Hematopoietic multipotent progenitor cell treated with erythropoietin and hydrocortisone succinate and interleukin-3 and kit ligand, for 8 days (in vitro differentiated cells): ENCODE measurements around the gene ABCB11.
A peak's percentile ranks its signal among the peaks of the same experiment; 100 is the strongest.

Source experiments
- DNase-seq: peaks from one replicate; pipeline ENCODE4 v3.0.0-alpha.2; 2015

ABCB11 gene

DNA sequence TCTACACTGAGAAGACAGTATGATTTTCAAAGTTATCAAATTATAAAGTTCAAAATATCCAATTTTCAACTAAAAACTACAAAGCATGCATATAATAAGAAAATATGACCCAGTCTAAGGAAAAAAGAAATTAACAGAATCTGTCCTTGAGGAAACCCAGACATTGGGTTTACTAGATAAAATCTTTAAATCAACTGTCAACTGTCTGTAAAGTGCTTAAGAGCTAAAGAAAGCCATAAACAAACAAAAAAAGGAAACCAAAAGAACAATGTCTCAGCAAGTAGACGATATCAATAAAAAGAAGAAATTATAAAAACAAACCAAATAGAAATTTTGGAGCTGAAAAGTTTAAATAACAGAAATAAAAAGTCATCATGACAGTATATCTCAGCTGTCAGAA, 10.5 kb upstream of the ABCB11 start:
- DNase-seq, result no peak

DNA sequence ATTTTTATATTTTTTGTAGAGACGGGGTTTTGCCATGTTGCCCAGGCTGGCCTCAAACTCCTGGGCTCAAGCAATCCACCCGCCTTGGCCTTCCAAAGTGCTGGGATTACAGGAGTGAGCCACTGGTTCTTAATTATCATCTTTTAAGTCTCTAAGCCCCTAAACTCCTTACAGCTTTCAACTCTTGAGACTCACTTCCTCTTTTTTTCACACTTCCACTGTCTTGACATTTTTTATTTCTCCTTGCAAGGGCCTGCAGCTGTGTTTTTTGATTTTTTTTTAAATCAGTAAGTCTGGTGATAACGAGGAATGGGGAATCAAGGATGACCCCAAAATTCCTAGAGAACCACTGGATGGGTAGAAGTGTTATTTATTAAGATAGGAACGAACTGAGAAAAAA, 8.6 kb upstream of the ABCB11 start:
- no peak for DNase-seq

DNA sequence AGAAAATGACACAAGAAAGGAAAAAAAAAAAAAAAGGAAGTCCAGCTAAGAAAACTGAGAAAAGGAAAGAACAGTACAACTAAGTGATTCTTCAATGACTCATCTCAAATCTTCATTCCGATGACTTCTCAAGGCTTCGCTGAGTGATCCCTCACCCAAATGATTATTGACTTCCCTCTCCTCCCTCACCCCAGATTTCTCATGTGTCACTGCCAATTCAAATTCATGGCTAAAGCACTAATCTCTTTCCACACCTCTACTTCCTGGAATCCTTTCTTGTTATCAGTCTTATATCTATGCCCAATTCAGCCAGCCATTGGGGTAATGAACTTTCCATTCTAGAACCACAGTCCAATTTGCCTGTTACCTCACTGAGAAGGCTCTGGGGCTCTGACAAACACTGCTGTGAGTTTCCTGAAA, 7.2 kb upstream of the ABCB11 start:
- peak; percentile 30 for DNase-seq

GRCh38 chr2:169036736-169037440, 5.8 kb upstream of the ABCB11 start:
- DNase-seq, result no peak

GRCh38 chr2:169035887-169036286, 4.8 kb upstream of the ABCB11 start:
- no peak for DNase-seq

- DNase-seq, result no peak
Observed at GRCh38 chr2:169034984-169035544, 3.9 kb upstream of the ABCB11 start.

DNA sequence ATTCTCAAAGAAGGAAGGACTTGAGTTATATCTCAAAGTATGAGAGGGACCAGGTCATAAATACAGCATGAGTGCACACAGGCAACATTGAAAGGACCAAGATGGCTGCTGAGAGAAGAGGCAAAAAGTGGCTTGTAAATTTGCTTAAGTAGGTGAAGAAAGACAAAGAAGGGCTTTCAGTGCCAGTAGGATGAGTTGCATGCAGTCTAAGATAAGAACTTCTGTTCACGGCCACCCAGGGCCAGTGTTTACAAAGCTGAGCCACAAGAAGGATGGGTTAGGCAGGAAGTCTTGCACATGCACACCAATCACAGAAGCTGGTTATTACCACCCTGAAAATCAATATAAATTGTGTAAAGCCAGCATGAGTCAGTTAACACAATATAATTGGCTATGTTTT, 3.1 kb upstream of the ABCB11 start:
- peak; percentile 75 for DNase-seq

- DNase-seq, result no peak
Observed at GRCh38 chr2:169029341-169029740, 1.8 kb downstream of the ABCB11 start.

DNA sequence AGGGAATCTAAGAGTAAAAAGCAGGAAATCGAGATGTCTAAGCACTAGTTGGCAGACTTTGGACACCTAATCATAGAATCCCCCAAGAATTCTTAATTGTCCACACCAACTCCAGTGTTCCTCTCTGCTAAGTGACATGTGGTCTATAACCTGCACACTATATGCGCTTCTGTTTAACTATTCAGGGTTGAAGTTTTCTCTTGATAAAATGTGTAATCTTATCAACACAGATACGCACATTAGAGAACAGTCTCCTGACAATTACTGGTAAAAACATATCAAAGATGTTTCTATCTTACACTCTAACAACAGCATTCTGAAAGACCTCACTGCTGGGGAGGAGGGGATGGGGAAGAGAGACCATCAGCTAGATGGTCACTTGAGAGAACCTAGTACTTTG, 3.9 kb downstream of the ABCB11 start:
- peak; percentile 77 for DNase-seq

DNA sequence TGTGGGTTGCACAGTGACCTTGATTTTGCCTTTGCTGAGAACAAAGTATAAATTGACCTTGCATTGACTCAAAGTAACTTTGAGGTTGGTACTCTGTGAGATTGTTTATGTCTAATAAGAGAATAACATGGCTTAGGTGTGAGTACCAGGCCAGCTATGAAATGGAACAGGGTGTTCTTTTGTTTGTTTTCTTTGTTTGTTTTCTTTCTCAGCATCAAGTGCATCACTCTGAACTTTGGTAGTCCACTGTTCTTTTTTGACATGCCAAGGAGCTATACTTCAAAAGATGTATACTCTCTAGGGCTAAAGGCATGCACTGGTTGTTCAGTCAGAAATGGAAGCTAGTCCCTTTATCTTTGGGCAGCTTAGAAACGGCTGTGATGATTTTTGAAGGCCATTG, 5.1 kb downstream of the ABCB11 start:
- no peak for DNase-seq

GRCh38 chr2:169023161-169023560, 8.0 kb downstream of the ABCB11 start:
- no peak for DNase-seq

DNA sequence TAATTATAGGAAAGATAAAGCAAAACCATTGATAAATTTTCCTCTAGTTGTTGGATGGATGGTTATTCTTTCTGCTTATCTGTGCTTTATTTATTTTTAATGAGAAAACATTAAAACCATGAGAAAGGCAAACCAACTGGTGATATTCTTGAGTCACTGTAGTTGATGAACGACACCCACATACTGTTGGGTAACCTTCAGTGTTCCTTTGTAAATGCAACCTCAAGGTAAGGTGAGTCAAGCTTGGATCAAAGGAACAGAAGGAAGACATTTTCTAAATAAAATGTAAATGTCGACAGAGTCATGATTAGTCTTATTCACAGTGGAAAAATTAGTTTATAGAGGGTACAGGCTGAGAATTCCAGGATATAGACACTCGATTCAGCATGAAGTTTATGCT, 12.7 kb downstream of the ABCB11 start:
- DNase-seq, result no peak

GRCh38 chr2:169015943-169016342, 15.2 kb downstream of the ABCB11 start:
- no peak for DNase-seq

DNA sequence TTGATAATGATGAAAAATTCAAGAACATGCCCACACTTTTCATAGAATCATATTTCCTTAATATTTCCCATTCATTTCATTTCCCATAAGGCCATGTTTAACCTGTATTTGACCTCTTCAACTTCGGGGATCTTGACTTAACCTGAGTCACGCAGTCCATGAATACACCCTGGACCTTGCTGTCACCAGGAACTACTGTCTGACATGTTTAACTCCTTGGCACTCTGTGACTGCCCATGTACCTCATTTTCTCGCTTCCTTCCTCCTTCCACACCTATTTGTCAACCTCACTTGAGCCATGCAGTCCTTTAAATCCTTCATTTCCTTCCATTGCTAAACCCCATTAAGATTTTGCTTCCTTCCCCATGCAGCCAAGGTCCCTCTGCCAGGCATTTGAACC, 16.3 kb downstream of the ABCB11 start:
- DNase-seq, result no peak

- DNase-seq, result no peak
Observed at GRCh38 chr2:169013628-169014026, 17.5 kb downstream of the ABCB11 start.

DNA sequence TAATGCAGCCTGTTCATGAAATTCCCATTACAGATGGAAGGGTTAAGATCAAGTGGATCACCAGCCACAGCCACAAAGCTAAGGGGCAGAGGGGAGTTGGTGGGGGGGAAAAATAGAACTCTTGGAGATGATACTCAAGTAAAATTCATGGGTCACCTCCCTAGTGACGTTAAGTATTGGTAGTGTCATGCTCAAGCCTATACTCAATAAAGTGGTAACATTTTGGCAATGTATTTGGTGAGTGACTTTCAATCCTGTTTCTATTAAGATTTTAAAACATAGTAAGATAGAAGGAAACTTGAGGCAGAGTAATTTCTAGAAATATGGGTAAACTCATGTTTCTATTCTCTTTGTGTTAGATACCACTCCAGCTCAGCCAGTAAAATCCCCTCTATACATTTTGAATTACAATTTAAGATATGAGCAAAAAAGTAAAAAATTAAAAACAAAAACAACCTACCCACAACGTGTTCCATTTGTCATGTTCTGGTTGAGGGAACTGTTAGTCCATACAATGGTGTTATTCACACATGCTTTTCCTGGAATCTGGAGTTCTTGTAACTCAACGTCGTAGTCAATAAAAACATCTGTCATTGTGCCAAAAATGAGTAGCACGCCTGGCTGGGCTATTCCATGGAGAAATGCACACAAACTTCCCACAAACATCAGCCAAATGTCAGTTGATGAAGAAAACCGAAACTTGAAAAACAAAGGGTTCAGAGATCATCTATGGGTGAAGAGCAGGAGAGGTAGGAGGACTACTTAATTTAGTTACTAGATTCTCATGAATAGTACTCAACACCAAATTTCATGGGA, 18.1 kb downstream of the ABCB11 start:
- no peak for DNase-seq

GRCh38 chr2:169012191-169012792, 18.8 kb downstream of the ABCB11 start:
- DNase-seq, result peak; percentile 97

GRCh38 chr2:169011698-169012097, 19.4 kb downstream of the ABCB11 start:
- DNase-seq, result no peak

GRCh38 chr2:169010633-169011460, 20.3 kb downstream of the ABCB11 start:
- no peak for DNase-seq

GRCh38 chr2:169009865-169010579, 21.1 kb downstream of the ABCB11 start:
- DNase-seq, result peak; percentile 32

DNA sequence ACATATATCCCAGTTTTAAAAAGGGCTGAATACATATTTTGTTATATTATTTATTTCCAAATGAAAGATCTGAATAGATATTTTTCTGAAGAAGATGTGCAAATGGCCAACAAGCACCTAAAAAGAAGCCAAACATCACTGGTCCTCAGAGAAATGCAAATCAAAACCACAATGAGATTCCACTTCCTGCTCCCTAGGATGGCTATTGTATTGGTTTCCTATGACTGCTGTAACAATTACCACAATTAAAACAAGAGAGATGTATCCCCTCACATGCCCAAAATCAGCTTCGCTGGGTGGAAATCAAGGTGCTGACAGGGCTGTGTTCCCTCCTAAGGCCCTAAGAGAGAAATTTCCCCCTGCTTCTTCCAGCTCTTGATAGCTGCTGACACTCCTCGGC, 23.2 kb downstream of the ABCB11 start:
- no peak for DNase-seq

DNA sequence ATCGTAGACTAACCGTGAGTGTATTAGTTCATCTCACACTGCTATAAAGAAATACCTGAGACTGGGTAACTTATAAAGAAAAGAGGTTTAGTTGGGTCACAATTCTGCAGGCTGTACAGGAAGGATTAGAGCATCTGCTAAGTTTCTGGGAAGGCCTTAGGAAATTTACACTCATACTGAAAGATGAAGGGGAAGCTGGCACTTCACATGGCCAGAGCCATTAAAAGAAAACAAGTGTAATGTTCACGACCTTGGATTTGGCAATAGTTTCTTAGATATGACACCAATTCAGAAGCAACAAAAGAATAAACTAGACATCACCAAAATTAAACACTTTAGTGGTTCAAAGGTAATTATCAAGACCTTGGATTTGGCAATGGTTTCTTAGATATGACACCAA, 23.8 kb downstream of the ABCB11 start:
- DNase-seq, result no peak
